HG02943 (cell line): ENCODE measurements around the gene BORCS6.

ENCODE experiments used
- ATAC-seq: cut with Tn5 transposase; IDR thresholded peaks from one replicate; pipeline ENCODE4 v1.9.1; 2021; ENCODE audit warnings: mild to moderate bottlenecking, low read depth, moderate library complexity; ENCODE audit not compliant: unreplicated experiment

The BORCS6 gene

GRCh38 chr17:8212312-8213180 is 22.6 kb upstream of the BORCS6 start:
- ATAC-seq, result no peak

- no peak for ATAC-seq
These were observed 20.9 kb upstream of the BORCS6 start for GRCh38 chr17:8210761-8211458.

GRCh38 chr17:8209907-8210760 is 20.2 kb upstream of the BORCS6 start, which contains the start of gene AURKB:
Gene AURKB (minus strand): TSS chr17:8210575. CDS start chr17:8210224, 351 bp downstream.
- ATAC-seq, result peak; percentile 79

GRCh38 chr17:8206536-8206935 is 16.6 kb upstream of the BORCS6 start:
- ATAC-seq, result no peak

- ATAC-seq, result no peak
These were observed 15.0 kb upstream of the BORCS6 start for GRCh38 chr17:8204761-8205555.

- ATAC-seq, result no peak
These were observed 2.3 kb upstream of the BORCS6 start for GRCh38 chr17:8192070-8192815.

GRCh38 chr17:8190506-8190905 is 526 bp upstream of the BORCS6 start:
- no peak for ATAC-seq

- no peak for ATAC-seq
These were observed 804 bp downstream of the BORCS6 start for GRCh38 chr17:8189041-8189710.

GRCh38 chr17:8188263-8188839 is 1.6 kb downstream of the BORCS6 start:
- no peak for ATAC-seq

- ATAC-seq, result no peak
These were observed 2.3 kb downstream of the BORCS6 start for GRCh38 chr17:8187517-8188262.

GRCh38 chr17:8186787-8187516 is 3.0 kb downstream of the BORCS6 start:
- no peak for ATAC-seq

GRCh38 chr17:8186446-8186786 is 3.6 kb downstream of the BORCS6 start:
- no peak for ATAC-seq

- no peak for ATAC-seq
These were observed 4.2 kb downstream of the BORCS6 start for GRCh38 chr17:8185582-8186445.

GRCh38 chr17:8176998-8177731 is 12.8 kb downstream of the BORCS6 start:
- no peak for ATAC-seq

- no peak for ATAC-seq
These were observed 13.6 kb downstream of the BORCS6 start, which contains the start of gene TMEM107 for GRCh38 chr17:8176197-8176940. Gene TMEM107 (minus strand): TSS chr17:8176380. CDS start chr17:8176286, 94 bp downstream.
